ENCODE measurements around the gene SEMA5B. TPM values are rescaled to one million over a fixed set of nuclear protein-coding genes. Genes with fewer than 3 reads are reported as not detected.

Gene SEMA5B
- polyA plus RNA-seq, 1 experiment = not detected

DNA sequence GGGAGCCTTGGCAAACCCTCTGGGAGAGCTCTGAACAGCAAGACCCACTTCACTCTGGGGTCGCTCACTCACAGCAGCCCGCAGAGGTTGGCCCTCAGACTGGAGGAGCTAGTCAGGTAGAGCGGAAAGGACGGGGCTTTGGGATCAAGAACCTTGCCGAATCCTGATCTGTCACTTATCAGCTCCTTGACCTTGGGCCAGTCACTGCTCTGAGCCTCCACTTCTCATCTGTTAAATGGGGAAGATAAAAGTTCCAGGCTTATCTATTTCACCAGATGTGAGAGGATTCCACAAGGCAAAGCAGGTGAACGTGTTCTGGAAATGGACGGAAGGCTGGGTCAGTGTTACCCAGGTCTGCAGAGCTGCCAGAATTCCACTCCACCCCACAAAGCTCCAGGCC, 29.4 kb downstream of the SEMA5B start:
- no peak overlapping the region for H3K4me3 ChIP-seq (ENCODE audit: low read depth, low read length)
- POLR2A ChIA-PET = no interaction called here
- no peak for DNase-seq (ENCODE audit: low read depth)
- CTCF ChIA-PET = interaction anchor here (1.2 kb wide), 2 partner anchors 22 to 29 kb away, joined by 3 to 4 read pairs; partner anchors contain the start of gene SEMA5B
- H3K27me3 ChIP-seq (ENCODE audit: control insufficient read depth, insufficient read depth, low read length) = peaks cover 50% of the 10 kb centered on the region
- H3K36me3 ChIP-seq (ENCODE audit: control insufficient read depth, insufficient read depth, low read length) = no peaks in the 10 kb centered on the region
- TF ChIP-seq CTCF (IDR thresholded peaks at IDR 0.05; ENCODE audit: insufficient read depth, low read depth, low read length) = no peak

GRCh38 chr3:122996038-122996580, 31.5 kb downstream of the SEMA5B start:
- CTCF ChIA-PET = interaction anchor here (1.0 to 1.7 kb wide), 4 partner anchors 8 to 76 kb away, joined by 3 to 5 read pairs (median 3); no protein-coding TSS in a partner anchor
- no peak for DNase-seq (ENCODE audit: low read depth)
- TF ChIP-seq CTCF (IDR thresholded peaks at IDR 0.05; ENCODE audit: insufficient read depth, low read depth, low read length) = no peak
- POLR2A ChIA-PET = no interaction called here
- H3K27me3 ChIP-seq (ENCODE audit: control insufficient read depth, insufficient read depth, low read length) = peaks cover 60% of the 10 kb centered on the region
- H3K4me3 ChIP-seq (ENCODE audit: low read depth, low read length) = no peak overlapping the region
- H3K36me3 ChIP-seq (ENCODE audit: control insufficient read depth, insufficient read depth, low read length) = no peaks in the 10 kb centered on the region

- Histone ChIP-seq H3K27me3 (ENCODE audit: control insufficient read depth, insufficient read depth, low read length) (peaks cover 66% of the 10 kb centered on the region), H3K36me3 (ENCODE audit: control insufficient read depth, insufficient read depth, low read length) (no peaks in the 10 kb centered on the region), H3K4me3 (ENCODE audit: low read depth, low read length) (no peak overlapping the region)
- ChIA-PET POLR2A (no interaction called here), CTCF (interaction anchor here (1.0 to 1.7 kb wide), 2 partner anchors 12 to 34 kb away, joined by 3 to 5 read pairs; no protein-coding TSS in a partner anchor)
- TF ChIP-seq CTCF (IDR thresholded peaks at IDR 0.05; ENCODE audit: insufficient read depth, low read depth, low read length) = no peak
- no peak for DNase-seq (ENCODE audit: low read depth)
Measured at GRCh38 chr3:122994954-122995353, 32.6 kb downstream of the SEMA5B start.

- POLR2A ChIA-PET = no interaction called here
- peaks cover 75% of the 10 kb centered on the region for H3K27me3 ChIP-seq (ENCODE audit: control insufficient read depth, insufficient read depth, low read length)
- TF ChIP-seq CTCF (IDR thresholded peaks at IDR 0.05; ENCODE audit: insufficient read depth, low read depth, low read length) = no peak
- no peaks in the 10 kb centered on the region for H3K36me3 ChIP-seq (ENCODE audit: control insufficient read depth, insufficient read depth, low read length)
- DNase-seq (ENCODE audit: low read depth) = no peak
- H3K4me3 ChIP-seq (ENCODE audit: low read depth, low read length) = no peak overlapping the region
- CTCF ChIA-PET = no interaction called here
Measured at GRCh38 chr3:122993124-122993978, 34.2 kb downstream of the SEMA5B start.

DNA sequence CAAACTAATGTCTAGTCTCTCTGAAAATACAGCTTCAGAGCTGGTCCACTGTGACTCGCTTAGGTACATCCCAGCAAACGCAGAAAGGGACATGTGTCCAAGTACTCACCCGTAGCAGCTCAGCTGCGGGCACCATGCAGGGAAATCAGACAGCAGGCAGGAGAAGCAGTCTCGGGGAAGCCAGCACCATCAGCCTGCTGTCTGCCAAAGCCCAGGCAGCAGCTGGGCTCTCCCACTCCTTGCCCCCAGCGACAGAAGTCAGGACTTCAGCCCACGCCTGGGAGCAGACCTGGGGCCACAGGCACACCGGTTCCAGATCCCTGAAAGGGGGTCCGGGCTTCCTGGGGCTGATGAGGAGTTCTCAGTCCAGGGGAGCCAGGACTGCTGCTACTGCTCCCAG, 34.9 kb downstream of the SEMA5B start:
- no peak for DNase-seq (ENCODE audit: low read depth)
- H3K36me3 ChIP-seq (ENCODE audit: control insufficient read depth, insufficient read depth, low read length) = no peaks in the 10 kb centered on the region
- no peak overlapping the region for H3K4me3 ChIP-seq (ENCODE audit: low read depth, low read length)
- CTCF ChIA-PET = interaction anchor here (0.7 kb wide), 1 partner anchor 15 kb away, joined by 3 read pairs; no protein-coding TSS in a partner anchor
- TF ChIP-seq CTCF (IDR thresholded peaks at IDR 0.05; ENCODE audit: insufficient read depth, low read depth, low read length) = no peak
- peaks cover 77% of the 10 kb centered on the region for H3K27me3 ChIP-seq (ENCODE audit: control insufficient read depth, insufficient read depth, low read length)
- POLR2A ChIA-PET = no interaction called here

Measured in BJ (cell line).